Ishikawa (cell line): ENCODE data around the gene NAT16.

Experiments
- CEBPB ChIP-seq: IDR thresholded peaks from 2 replicates; pipeline ENCODE4 v1.6.1; 2012
- CREB1 ChIP-seq: IDR thresholded peaks from 2 replicates; pipeline ENCODE4 v1.6.1; 2012; ENCODE audit warnings: low read depth
- EGR1 ChIP-seq: IDR thresholded peaks from 2 replicates; pipeline ENCODE4 v1.6.1; 2012
- EP300 ChIP-seq: IDR thresholded peaks from 2 replicates; pipeline ENCODE4 v1.6.1; 2012; ENCODE audit warnings: borderline replicate concordance
- FOXM1 ChIP-seq: IDR thresholded peaks from 2 replicates; pipeline ENCODE4 v1.6.1; 2012; ENCODE audit warnings: low read depth, borderline replicate concordance
- NFIC ChIP-seq: IDR thresholded peaks from 2 replicates; pipeline ENCODE4 v1.6.1; 2012
- RAD21 ChIP-seq: IDR thresholded peaks from 2 replicates; pipeline ENCODE4 v1.6.1; 2012; ENCODE audit warnings: low read depth
- REST ChIP-seq: IDR thresholded peaks from 2 replicates; pipeline ENCODE4 v1.6.1; 2012; ENCODE audit warnings: low read depth, mild to moderate bottlenecking
- TAF1 ChIP-seq: IDR thresholded peaks from 2 replicates; pipeline ENCODE4 v1.6.1; 2012; ENCODE audit warnings: low read depth, mild to moderate bottlenecking
- TCF12 ChIP-seq: IDR thresholded peaks from 2 replicates; pipeline ENCODE4 v1.6.1; 2012; ENCODE audit warnings: low read depth
- TEAD4 ChIP-seq: IDR thresholded peaks from 2 replicates; pipeline ENCODE4 v1.6.1; 2012
- YY1 ChIP-seq: IDR thresholded peaks from 2 replicates; pipeline ENCODE4 v1.6.1; 2012; ENCODE audit warnings: low read depth
- ZBTB7A ChIP-seq: IDR thresholded peaks from 2 replicates; pipeline ENCODE4 v1.6.1; 2012; ENCODE audit warnings: low read depth
- TF ChIP-seq, protein P1 (sequence below): IDR thresholded peaks from 2 replicates; pipeline ENCODE4 v1.6.1; 2012
- TF ChIP-seq, protein P2 (sequence below): IDR thresholded peaks from 2 replicates; pipeline ENCODE4 v1.6.1; 2012

Gene NAT16

GRCh38 chr7:101151908-101152651, 28.0 kb downstream of the NAT16 start:
- TF ChIP-seq REST (no peak), CREB1 (no peak), TEAD4 (no peak), RAD21 (no peak), ZBTB7A (no peak), NFIC (no peak), YY1 (no peak), EGR1 (no peak), TAF1 (no peak)
- TF ChIP-seq, protein P1, sequence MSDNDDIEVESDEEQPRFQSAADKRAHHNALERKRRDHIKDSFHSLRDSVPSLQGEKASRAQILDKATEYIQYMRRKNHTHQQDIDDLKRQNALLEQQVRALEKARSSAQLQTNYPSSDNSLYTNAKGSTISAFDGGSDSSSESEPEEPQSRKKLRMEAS: no peak
- TF ChIP-seq, protein P2, sequence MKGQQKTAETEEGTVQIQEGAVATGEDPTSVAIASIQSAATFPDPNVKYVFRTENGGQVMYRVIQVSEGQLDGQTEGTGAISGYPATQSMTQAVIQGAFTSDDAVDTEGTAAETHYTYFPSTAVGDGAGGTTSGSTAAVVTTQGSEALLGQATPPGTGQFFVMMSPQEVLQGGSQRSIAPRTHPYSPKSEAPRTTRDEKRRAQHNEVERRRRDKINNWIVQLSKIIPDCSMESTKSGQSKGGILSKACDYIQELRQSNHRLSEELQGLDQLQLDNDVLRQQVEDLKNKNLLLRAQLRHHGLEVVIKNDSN: no peak

GRCh38 chr7:101140746-101141382, 39.2 kb downstream of the NAT16 start:
- TF ChIP-seq TAF1 (no peak), EGR1 (no peak), NFIC (no peak), RAD21 (no peak), TCF12 (no peak), YY1 (no peak), FOXM1 (no peak), ZBTB7A (no peak), TEAD4 (no peak), EP300 (no peak), CREB1 (no peak), CEBPB (no peak), REST (no peak)
- TF ChIP-seq, protein P1: no peak
- TF ChIP-seq, protein P2: no peak

GRCh38 chr7:101140339-101140699, 39.8 kb downstream of the NAT16 start:
- no peak for TF ChIP-seq NFIC

DNA sequence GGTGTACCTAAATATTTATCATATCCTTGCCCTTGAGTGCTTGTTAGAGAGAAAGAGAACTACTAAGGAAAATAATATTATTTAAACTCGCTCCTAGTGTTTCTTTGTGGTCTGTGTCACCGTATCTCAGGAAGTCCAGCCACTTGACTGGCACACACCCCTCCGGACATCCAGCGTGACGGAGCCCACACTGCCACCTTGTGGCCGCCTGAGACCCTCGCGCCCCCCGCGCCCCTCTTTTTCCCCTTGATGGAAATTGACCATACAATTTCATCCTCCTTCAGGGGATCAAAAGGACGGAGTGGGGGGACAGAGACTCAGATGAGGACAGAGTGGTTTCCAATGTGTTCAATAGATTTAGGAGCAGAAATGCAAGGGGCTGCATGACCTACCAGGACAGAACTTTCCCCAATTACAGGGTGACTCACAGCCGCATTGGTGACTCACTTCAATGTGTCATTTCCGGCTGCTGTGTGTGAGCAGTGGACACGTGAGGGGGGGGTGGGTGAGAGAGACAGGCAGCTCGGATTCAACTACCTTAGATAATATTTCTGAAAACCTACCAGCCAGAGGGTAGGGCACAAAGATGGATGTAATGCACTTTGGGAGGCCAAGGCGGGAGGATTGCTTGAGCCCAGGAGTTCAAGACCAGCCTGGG, 41.8 kb downstream of the NAT16 start:
- TF ChIP-seq, protein P2: peak; percentile 92
- no peak for TF ChIP-seq CEBPB
- TF ChIP-seq TEAD4: peak; percentile 37; the same call in 1 of the 2 replicates
- TF ChIP-seq RAD21: peak; percentile 64
- no peak for TF ChIP-seq EGR1
- TF ChIP-seq FOXM1: 0 out of 2 replicates have a peak, but pooled peaks have one; percentile 31
- peak; percentile 100 for TF ChIP-seq ZBTB7A
- peak; percentile 66 for TF ChIP-seq CREB1
- TF ChIP-seq EP300: peak; percentile 77; the same call in 1 of the 2 replicates
- peak; percentile 85 for TF ChIP-seq TCF12
- 0 out of 2 replicates have a peak, but pooled peaks have one; percentile 18 for TF ChIP-seq NFIC
- TF ChIP-seq, protein P1: peak; percentile 83
- no peak for TF ChIP-seq REST
- TF ChIP-seq YY1: no peak
- no peak for TF ChIP-seq TAF1
